Tibial nerve (tissue), 4 donors: ENCODE results near the gene NDUFA13. TPM values are rescaled to one million over a fixed set of nuclear protein-coding genes. Genes with fewer than 3 reads are reported as not detected.
"Not testable (repeated sequence)": the region's sequence is repeated elsewhere in the genome, so short reads cannot be mapped to it uniquely, and the experiment has no call there.

Source experiments
- DNase-seq, 2 donors: peaks; one replicate each; pipeline ENCODE4 v3.0.0-alpha.2; 2019; ENCODE audit warnings: low spot score in 2 of 2
- H3K27ac ChIP-seq, 4 donors: fragments of 200-600 bp; sonication (generic) in 3 of 4; one replicate each; pipeline ENCODE4 v1.5.1; 2017 to 2019; ENCODE audit warnings: mild to moderate bottlenecking in 1 of 4
- H3K27me3 ChIP-seq, 2 donors: fragments of 200-600 bp; sonication (generic) in 1 of 2; one replicate each; pipeline versions ENCODE4 v1.5.1 to v1.6.0; 2017 to 2019
- H3K36me3 ChIP-seq, 3 donors: fragments of 200-600 bp; sonication (generic); one replicate each; pipeline ENCODE4 v1.5.1; 2018 to 2019
- H3K4me1 ChIP-seq, 4 donors: fragments of 200-600 bp; sonication (generic) in 3 of 4; one replicate each; pipeline ENCODE4 v1.5.1; 2017 to 2019
- H3K4me3 ChIP-seq, 4 donors: fragments of 200-600 bp; sonication (generic) in 3 of 4; one replicate each; pipeline ENCODE4 v1.5.1; 2017 to 2019; ENCODE audit warnings: mild to moderate bottlenecking in 1 of 4, moderate library complexity in 1 of 4
- H3K9me3 ChIP-seq, 4 donors: fragments of 200-600 bp; sonication (generic) in 3 of 4; one replicate each; pipeline ENCODE4 v1.5.1; 2017 to 2019
- EP300 ChIP-seq, 2 donors: sonication (generic); formaldehyde crosslinking; IDR thresholded peaks; one replicate each; pipeline ENCODE4 v1.6.1; 2017; ENCODE audit warnings: antibody characterized with exemption in 2 of 2, mild to moderate bottlenecking in 1 of 2
- POLR2A ChIP-seq, 2 donors: fragments of 450-650 bp; IDR thresholded peaks; one replicate each; pipeline ENCODE4 v1.6.1; 2017; ENCODE audit warnings: antibody characterized with exemption in 2 of 2, mild to moderate bottlenecking in 2 of 2, moderate library complexity in 2 of 2
- WGBS, 2 donors: methylation state at CpG; one replicate each; pipeline ENCODE4 v1.1.5; 2018; 5-methylcytosine and 5-hydroxymethylcytosine counted together
- total RNA-seq, 4 donors: library from RNA; depleted of rRNA; stranded (reverse); fragments of >200 nt; gene quantifications; one replicate each; pipeline ENCODE4 v1.1.0, GENCODE V29; 2016
- TF ChIP-seq, protein P1 (sequence below), 5 experiments: fragments of 200-600 bp in 3 of 5; fragments of 450-650 bp in 2 of 5; sonication (generic) in 3 of 5; IDR thresholded peaks; one replicate each; pipeline ENCODE4 v1.5.1; 2016 to 2019; ENCODE audit warnings: antibody characterized with exemption in 5 of 5, mild to moderate bottlenecking in 3 of 5, moderate library complexity in 2 of 5

Gene NDUFA13
- 10 to 100 TPM; 27.3 to 93.6 (median 61.6) TPM for total RNA-seq

DNA sequence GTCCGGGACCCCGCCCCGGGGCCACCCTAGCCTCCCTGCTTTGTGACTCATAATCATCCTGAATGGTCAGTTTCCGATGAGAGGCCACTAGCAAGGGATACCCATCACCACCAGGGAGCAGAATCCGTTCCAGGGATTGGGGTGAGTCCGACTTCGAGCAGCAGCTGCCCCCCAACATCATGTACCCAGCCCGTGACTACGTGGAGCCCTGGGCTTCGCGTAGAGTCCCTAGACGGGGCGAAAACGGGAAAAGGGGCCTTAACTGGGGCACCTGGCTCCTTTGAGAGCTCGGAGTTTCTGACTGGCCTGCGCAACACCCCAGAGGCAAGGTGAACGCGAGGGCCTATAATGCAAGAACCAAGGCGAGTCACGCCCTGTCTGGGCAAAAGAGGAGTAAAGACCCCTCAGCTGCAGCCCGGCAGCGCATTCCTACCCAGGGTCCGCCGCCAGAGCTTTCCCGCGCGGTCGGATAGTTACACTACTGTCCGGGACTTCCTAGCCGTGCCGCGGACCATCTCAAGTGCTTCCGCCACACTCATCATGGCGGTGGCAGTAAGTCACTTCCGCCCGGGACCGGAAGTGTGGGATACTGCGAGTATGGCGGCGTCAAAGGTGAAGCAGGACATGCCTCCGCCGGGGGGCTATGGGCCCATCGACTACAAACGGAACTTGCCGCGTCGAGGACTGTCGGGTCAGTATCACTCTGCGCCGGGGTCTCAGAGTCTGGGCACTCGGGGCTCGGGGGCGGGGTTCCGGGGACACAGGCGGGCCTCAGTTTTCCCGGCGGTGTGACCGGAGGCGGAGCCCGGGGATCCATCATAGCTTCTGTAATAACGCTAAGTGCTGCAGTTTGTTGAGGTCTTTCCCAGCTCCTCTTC is at the start of gene NDUFA13:
NDUFA13 (plus strand) TSS at position 584 of the 878 bp plus-strand sequence; CDS start at position 598, 14 bp downstream.
- H3K36me3 ChIP-seq: peaks cover 0 to 24% (median 0%) of the 10 kb centered on the region in 3 donors
- WGBS, 2 donors: 7 to 11% methylated on average over 30 to 45 of the region's 61 CpGs
- peaks cover 0 to 45% (median 13%) of the 10 kb centered on the region in 4 donors for H3K4me1 ChIP-seq

DNA sequence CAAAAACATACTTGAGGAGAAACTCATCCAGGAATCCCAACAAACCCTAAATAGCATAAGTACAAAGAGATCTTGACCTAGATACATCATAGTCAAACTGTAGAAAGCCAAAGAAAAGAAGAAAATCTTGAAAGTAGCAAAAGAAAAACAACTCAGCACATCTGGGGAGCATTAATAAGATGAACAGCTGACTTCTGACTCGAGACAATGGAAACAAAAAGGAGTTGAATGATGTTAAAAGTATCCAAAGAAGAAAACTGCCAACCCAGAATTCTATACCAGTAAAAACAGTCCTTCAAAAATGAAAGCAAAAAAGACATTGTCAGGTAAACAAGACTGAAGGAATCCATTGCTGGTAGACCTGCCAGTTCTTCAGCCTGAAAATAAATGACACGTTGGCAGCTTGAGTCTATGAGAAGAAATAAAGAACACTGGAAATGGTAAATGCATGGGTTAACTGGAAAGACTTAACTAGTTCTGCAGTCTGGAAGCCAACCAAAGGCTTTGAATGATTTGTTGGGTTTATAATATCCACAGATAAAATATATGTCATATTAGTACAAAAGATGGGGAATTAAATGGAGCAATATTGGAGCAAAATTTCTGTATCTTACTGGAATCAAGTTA is 47.5 kb upstream of the NDUFA13 start:
- Histone ChIP-seq H3K27me3 (no peaks in the 10 kb centered on the region), H3K4me1 (peaks cover 0 to 26% (median 11%) of the 10 kb centered on the region in 4 donors), H3K4me3 (no peak overlapping the region), H3K9me3 (peaks cover 0 to 30% (median 7%) of the 10 kb centered on the region in 4 donors), H3K36me3 (peaks cover 0 to 45% (median 8%) of the 10 kb centered on the region in 3 donors), H3K27ac (no peak overlapping the region)
- DNase-seq: no peak
- TF ChIP-seq EP300 (IDR thresholded peaks at IDR 0.05): no peak
- no peak for TF ChIP-seq POLR2A (IDR thresholded peaks at IDR 0.05)
- TF ChIP-seq, protein P1, sequence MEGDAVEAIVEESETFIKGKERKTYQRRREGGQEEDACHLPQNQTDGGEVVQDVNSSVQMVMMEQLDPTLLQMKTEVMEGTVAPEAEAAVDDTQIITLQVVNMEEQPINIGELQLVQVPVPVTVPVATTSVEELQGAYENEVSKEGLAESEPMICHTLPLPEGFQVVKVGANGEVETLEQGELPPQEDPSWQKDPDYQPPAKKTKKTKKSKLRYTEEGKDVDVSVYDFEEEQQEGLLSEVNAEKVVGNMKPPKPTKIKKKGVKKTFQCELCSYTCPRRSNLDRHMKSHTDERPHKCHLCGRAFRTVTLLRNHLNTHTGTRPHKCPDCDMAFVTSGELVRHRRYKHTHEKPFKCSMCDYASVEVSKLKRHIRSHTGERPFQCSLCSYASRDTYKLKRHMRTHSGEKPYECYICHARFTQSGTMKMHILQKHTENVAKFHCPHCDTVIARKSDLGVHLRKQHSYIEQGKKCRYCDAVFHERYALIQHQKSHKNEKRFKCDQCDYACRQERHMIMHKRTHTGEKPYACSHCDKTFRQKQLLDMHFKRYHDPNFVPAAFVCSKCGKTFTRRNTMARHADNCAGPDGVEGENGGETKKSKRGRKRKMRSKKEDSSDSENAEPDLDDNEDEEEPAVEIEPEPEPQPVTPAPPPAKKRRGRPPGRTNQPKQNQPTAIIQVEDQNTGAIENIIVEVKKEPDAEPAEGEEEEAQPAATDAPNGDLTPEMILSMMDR (IDR thresholded peaks at IDR 0.05): no peak
- WGBS, 2 donors: 78 to 87% methylated on average over 2 of the region's 2 CpGs

More for the DNA sequence above, at the start of gene NDUFA13:
- TF ChIP-seq, protein P1 (IDR thresholded peaks at IDR 0.05): peak in 3 of 5 experiments; percentile 17 to 38 (median 18)
- TF ChIP-seq EP300 (IDR thresholded peaks at IDR 0.05) (peak; percentile 47 to 100), POLR2A (IDR thresholded peaks at IDR 0.05) (peak; percentile 60 to 73)
- H3K27me3 ChIP-seq: no peaks in the 10 kb centered on the region
- peaks cover 0 to 7% (median 0%) of the 10 kb centered on the region in 4 donors for H3K9me3 ChIP-seq
- peak within 1 kb of the TSS; percentile 83 to 90 (median 86) for H3K27ac ChIP-seq
- DNase-seq: peak; percentile 90 to 97
- peak within 1 kb of the TSS; percentile 61 to 85 (median 70) for H3K4me3 ChIP-seq

DNA sequence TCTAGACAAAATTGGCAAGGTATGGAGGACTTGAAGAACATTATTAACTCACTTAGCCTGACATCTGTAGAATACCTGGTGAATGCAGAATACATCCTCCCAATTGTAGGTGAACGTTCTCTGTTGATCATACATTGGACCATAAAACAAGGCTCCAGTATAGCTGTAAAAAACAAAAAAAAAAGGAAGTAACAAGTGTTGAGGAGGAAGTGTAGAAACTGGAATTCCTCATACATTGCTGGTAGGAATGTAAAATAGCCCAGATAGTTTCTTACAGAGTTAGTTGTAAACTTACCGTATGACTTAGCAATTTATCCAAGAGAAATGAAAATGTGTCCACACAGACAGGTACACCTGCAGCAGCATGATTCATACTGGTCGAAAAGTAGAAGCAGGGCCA is 45.4 kb upstream of the NDUFA13 start:
- Histone ChIP-seq H3K27ac (no peak overlapping the region), H3K4me1 (peaks cover 0 to 29% (median 3%) of the 10 kb centered on the region in 4 donors), H3K9me3 (peaks cover 0 to 30% (median 7%) of the 10 kb centered on the region in 4 donors), H3K27me3 (no peaks in the 10 kb centered on the region), H3K36me3 (peaks cover 0 to 48% (median 4%) of the 10 kb centered on the region in 3 donors), H3K4me3 (no peak overlapping the region)
- WGBS, 2 donors: 86 to 90% methylated on average over 3 of the region's 3 CpGs
- TF ChIP-seq POLR2A (IDR thresholded peaks at IDR 0.05) (no peak), EP300 (IDR thresholded peaks at IDR 0.05) (no peak)
- TF ChIP-seq, protein P1 (IDR thresholded peaks at IDR 0.05): no peak
- no peak for DNase-seq

DNA sequence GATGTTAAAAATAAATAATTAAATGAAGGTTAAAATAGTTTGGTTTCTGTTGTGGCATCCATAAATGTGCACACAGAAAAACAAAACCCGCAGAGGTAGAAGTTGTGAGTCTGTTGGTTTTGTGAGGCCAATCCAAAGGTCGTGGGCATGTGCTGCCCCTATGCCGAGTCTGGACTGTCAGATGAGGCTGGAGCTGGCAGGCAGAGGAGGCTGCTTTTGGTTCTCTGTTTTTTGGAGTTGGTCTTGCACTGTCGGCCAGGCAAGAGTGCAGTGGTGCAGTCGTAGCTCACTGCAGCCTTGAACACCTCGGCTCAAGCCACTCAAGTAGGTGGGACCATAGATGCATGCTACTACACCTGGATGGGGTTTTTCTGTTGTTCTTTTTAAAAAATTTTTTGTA is 44.3 kb upstream of the NDUFA13 start:
- Histone ChIP-seq H3K4me3 (no peak overlapping the region), H3K27ac (no peak overlapping the region), H3K9me3 (peaks cover 0 to 30% (median 7%) of the 10 kb centered on the region in 4 donors), H3K4me1 (peaks cover 0 to 40% (median 5%) of the 10 kb centered on the region in 4 donors), H3K36me3 (peaks cover 0 to 37% (median 0%) of the 10 kb centered on the region in 3 donors), H3K27me3 (no peaks in the 10 kb centered on the region)
- WGBS, 2 donors: 82 to 86% methylated on average over 6 of the region's 6 CpGs
- no peak for DNase-seq
- TF ChIP-seq EP300 (IDR thresholded peaks at IDR 0.05): no peak
- TF ChIP-seq, protein P1 (IDR thresholded peaks at IDR 0.05): no peak
- TF ChIP-seq POLR2A (IDR thresholded peaks at IDR 0.05): no peak

- H3K36me3 ChIP-seq: peaks cover 0 to 32% (median 0%) of the 10 kb centered on the region in 3 donors
- 64 to 66% methylated on average over 5 of the region's 5 CpGs for WGBS, 2 donors
- not testable (repeated sequence) for H3K27ac ChIP-seq
Observed at GRCh38 chr19:19472106-19472505, 43.9 kb upstream of the NDUFA13 start.

More at GRCh38 chr19:19472106-19472505, 43.9 kb upstream of the NDUFA13 start:
- not testable (repeated sequence) for H3K4me3 ChIP-seq, DNase-seq, H3K27me3 ChIP-seq
- H3K4me1 ChIP-seq: peaks cover 0 to 43% (median 5%) of the 10 kb centered on the region in 4 donors
- H3K9me3 ChIP-seq: peaks cover 0 to 26% (median 7%) of the 10 kb centered on the region in 4 donors
